PC-9 (cell line): ENCODE measurements around the gene CUL9. TPM values are rescaled to one million over a fixed set of nuclear protein-coding genes. Genes with fewer than 3 reads are reported as not detected.

Experiments used
- BruUV-seq: library from RNA; stranded (reverse); fragments of 400-500 nt; replicated peaks from 2 replicates; lab custom pipeline; 2021; lab: Mats Ljungman, UMichigan
- CTCF ChIA-PET: fragments of 300-600 bp; sonication (Branson Sonifier 250); formaldehyde crosslinking; loops from one replicate; lab custom pipeline; 2022; ENCODE audit warnings: antibody characterized with exemption; lab: Charles Lee
- POLR2A ChIA-PET: fragments of 300-600 bp; sonication (Branson Sonifier 250); formaldehyde crosslinking; loops from one replicate; lab custom pipeline; 2022; ENCODE audit warnings: antibody characterized with exemption; ENCODE audit not compliant: unreplicated experiment; lab: Charles Lee
- DNase-seq, 2 experiments: peaks; one replicate each; pipeline versions ENCODE4 v3.0.0 to v3.0.0-alpha.2; 2015 to 2022; ENCODE audit warnings: mixed read lengths in 1 of 2
- H2AFZ ChIP-seq: fragments of 200-600 bp; sonication (generic); 2 replicates; pipeline ENCODE4 v1.8.1; 2017; ENCODE audit warnings: antibody characterized with exemption
- H3F3A ChIP-seq: fragments of 200-600 bp; sonication (generic); 2 replicates; pipeline ENCODE4 v1.8.1; 2017; ENCODE audit warnings: antibody characterized with exemption, mild to moderate bottlenecking, low read depth; ENCODE audit not compliant: insufficient read depth
- H3K27ac ChIP-seq: fragments of 200-600 bp; sonication (generic); 2 replicates; pipeline ENCODE4 v1.6.1; 2016; ENCODE audit warnings: mixed run types
- H3K27me3 ChIP-seq: fragments of 200-600 bp; sonication (generic); 2 replicates; pipeline ENCODE4 v1.6.1; 2016; ENCODE audit warnings: low read depth, mixed run types; ENCODE audit not compliant: insufficient read depth
- H3K36me3 ChIP-seq: fragments of 200-600 bp; sonication (generic); 2 replicates; pipeline ENCODE4 v1.6.1; 2016; ENCODE audit warnings: low read depth, mixed run types
- H3K4me1 ChIP-seq: fragments of 200-600 bp; sonication (generic); replicated peaks from 2 replicates; pipeline ENCODE4 v1.6.1; 2016; ENCODE audit warnings: mixed run types; ENCODE audit not compliant: insufficient read depth
- H3K4me2 ChIP-seq: fragments of 200-600 bp; sonication (generic); 2 replicates; pipeline ENCODE4 v1.6.1; 2017; ENCODE audit warnings: mixed run types
- H3K4me3 ChIP-seq: fragments of 200-600 bp; sonication (generic); 2 replicates; pipeline ENCODE4 v1.6.1; 2016; ENCODE audit warnings: mixed run types
- H3K79me2 ChIP-seq: fragments of 200-600 bp; sonication (generic); 2 replicates; pipeline ENCODE4 v1.6.1; 2017; ENCODE audit warnings: low read depth, mixed run types
- H3K9me2 ChIP-seq: fragments of 200-600 bp; sonication (generic); 2 replicates; pipeline ENCODE4 v1.8.1; 2017; ENCODE audit warnings: mild to moderate bottlenecking; ENCODE audit not compliant: insufficient read depth
- H3K9me3 ChIP-seq: fragments of 200-600 bp; sonication (generic); 2 replicates; pipeline ENCODE4 v1.8.1; 2016; ENCODE audit warnings: low read depth; ENCODE audit not compliant: insufficient read depth
- H4K20me1 ChIP-seq: fragments of 200-600 bp; sonication (generic); 2 replicates; pipeline ENCODE4 v1.8.1; 2017; ENCODE audit not compliant: insufficient read depth
- EZH2 ChIP-seq: fragments of 200-600 bp; sonication (generic); IDR thresholded peaks from 2 replicates; pipeline ENCODE4 v1.8.0; 2017; ENCODE audit warnings: antibody characterized with exemption, low read depth
- intact Hi-C: fragments of 100-400 bp; cut with micrococcal nuclease; formaldehyde crosslinking; loops from one replicate; pipeline ENCODE4 v1.10.0; 2022; ENCODE audit not compliant: unreplicated experiment
- total RNA-seq: library from RNA; stranded (reverse); gene quantifications from 2 replicates; pipeline ENCODE4 v1.2.3, GENCODE V29; 2021
- TF ChIP-seq, protein P1 (sequence below): fragments of 200-600 bp; sonication (generic); conservative IDR thresholded peaks from 2 replicates; pipeline ENCODE4 v1.6.1; 2017; ENCODE audit warnings: mixed run types, antibody characterized with exemption, mild to moderate bottlenecking, moderate library complexity

Gene CUL9
- total RNA-seq, 1 experiment from 2014 or later, result 52.8 TPM

DNA sequence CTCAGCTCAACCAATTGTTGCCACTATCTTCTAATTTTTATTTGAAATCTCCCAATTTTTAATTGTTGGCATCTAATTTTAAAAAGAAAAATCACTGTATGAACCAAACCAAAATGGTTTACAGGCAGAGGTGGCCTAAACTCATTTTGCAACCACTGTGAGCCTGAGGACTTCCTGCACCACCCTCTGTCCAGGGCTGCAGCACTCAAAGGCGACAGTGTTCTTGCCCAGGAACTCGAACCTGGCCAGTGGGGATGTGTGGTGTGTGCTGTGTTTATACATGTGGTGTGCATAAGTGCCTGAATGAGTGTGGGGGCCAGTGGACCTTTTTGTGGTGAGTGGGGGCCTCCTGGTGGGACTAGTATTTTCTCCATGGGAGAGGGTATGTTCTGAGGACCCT, 91.7 kb downstream of the CUL9 start:
- intact Hi-C loops, result no loop called here
- no peaks in the 10 kb centered on the region for H3K79me2 ChIP-seq
- no peak for TF ChIP-seq EZH2
- TF ChIP-seq, protein P1, sequence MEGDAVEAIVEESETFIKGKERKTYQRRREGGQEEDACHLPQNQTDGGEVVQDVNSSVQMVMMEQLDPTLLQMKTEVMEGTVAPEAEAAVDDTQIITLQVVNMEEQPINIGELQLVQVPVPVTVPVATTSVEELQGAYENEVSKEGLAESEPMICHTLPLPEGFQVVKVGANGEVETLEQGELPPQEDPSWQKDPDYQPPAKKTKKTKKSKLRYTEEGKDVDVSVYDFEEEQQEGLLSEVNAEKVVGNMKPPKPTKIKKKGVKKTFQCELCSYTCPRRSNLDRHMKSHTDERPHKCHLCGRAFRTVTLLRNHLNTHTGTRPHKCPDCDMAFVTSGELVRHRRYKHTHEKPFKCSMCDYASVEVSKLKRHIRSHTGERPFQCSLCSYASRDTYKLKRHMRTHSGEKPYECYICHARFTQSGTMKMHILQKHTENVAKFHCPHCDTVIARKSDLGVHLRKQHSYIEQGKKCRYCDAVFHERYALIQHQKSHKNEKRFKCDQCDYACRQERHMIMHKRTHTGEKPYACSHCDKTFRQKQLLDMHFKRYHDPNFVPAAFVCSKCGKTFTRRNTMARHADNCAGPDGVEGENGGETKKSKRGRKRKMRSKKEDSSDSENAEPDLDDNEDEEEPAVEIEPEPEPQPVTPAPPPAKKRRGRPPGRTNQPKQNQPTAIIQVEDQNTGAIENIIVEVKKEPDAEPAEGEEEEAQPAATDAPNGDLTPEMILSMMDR, result no peak
- no peaks in the 10 kb centered on the region for H3K36me3 ChIP-seq
- DNase-seq, result no peak
- H4K20me1 ChIP-seq, result no peaks in the 10 kb centered on the region
- no peaks in the 10 kb centered on the region for H3K9me3 ChIP-seq
- no peaks in the 10 kb centered on the region for H3K4me1 ChIP-seq
- no peak overlapping the region for H2AFZ ChIP-seq
- no peak overlapping the region for H3K27ac ChIP-seq
- H3F3A ChIP-seq, result no peaks in the 10 kb centered on the region
- H3K4me3 ChIP-seq, result no peak overlapping the region
- no peaks in the 10 kb centered on the region for H3K27me3 ChIP-seq
- no peaks in the 10 kb centered on the region for H3K9me2 ChIP-seq
- no TSS peak for BruUV-seq
- POLR2A ChIA-PET, result no interaction called here
- CTCF ChIA-PET, result no interaction called here
- no peak overlapping the region for H3K4me2 ChIP-seq

Other genes starting within 250 kb of the CUL9 start
- 0.57 TPM in 1 of 2 replicates, not detected in the other for gene GNMT, start 221.4 kb upstream of the CUL9 start, total RNA-seq
- gene PEX6, start 203.0 kb upstream of the CUL9 start, total RNA-seq, result 25.9 and 31.3 TPM in 2 replicates
- 42.9 and 53.7 TPM in 2 replicates for gene PPP2R5D, start 197.6 kb upstream of the CUL9 start, total RNA-seq
- 77.0 and 77.6 TPM in 2 replicates for gene MEA1, start 168.2 kb upstream of the CUL9 start, total RNA-seq
- gene KLHDC3, start 167.9 kb upstream of the CUL9 start, total RNA-seq, result 104 and 122 TPM in 2 replicates
- 45.2 and 62.5 TPM in 2 replicates for gene RRP36, start 160.6 kb upstream of the CUL9 start, total RNA-seq
- 22.8 and 32.4 TPM in 2 replicates for gene CUL7, start 128.3 kb upstream of the CUL9 start, total RNA-seq
- gene MRPL2, start 122.8 kb upstream of the CUL9 start, total RNA-seq, result 86.2 and 110 TPM in 2 replicates
- 46.2 and 46.7 TPM in 2 replicates for gene KLC4, start 122.6 kb upstream of the CUL9 start, total RNA-seq
- gene PTK7, start 105.9 kb upstream of the CUL9 start, total RNA-seq, result 106 and 110 TPM in 2 replicates
- gene SRF, start 10.9 kb upstream of the CUL9 start, total RNA-seq, result 22.0 and 25.4 TPM in 2 replicates
- 43.5 and 57.0 TPM in 2 replicates for gene DNPH1, start 47.3 kb downstream of the CUL9 start, total RNA-seq
- 0.07 and 0.15 TPM in 2 replicates for gene TTBK1, start 61.3 kb downstream of the CUL9 start, total RNA-seq
- not detected in 2 replicates for gene SLC22A7, start 116.1 kb downstream of the CUL9 start, total RNA-seq
- gene CRIP3, start 126.6 kb downstream of the CUL9 start, total RNA-seq, result 5.7 and 10.0 TPM in 2 replicates
- gene ZNF318, start 187.5 kb downstream of the CUL9 start, total RNA-seq, result 14.9 and 17.1 TPM in 2 replicates
- gene ABCC10, start 245.3 kb downstream of the CUL9 start, total RNA-seq, result 28.4 and 28.7 TPM in 2 replicates